Mesenchymal stem cell (in vitro differentiated cells and primary cell): ENCODE results near the gene STX3.
"Not testable (repeated sequence)": the region's sequence is repeated elsewhere in the genome, so short reads cannot be mapped to it uniquely, and the experiment has no call there.

Experiments used
- DNase-seq: peaks from one replicate; pipeline ENCODE4 v3.0.0-alpha.2; 2013
- H2AFZ ChIP-seq: one replicate; pipeline ENCODE4 v1.6.1; 2013; ENCODE audit warnings: low read depth, mild to moderate bottlenecking, control low read depth, inconsistent platforms, low read length, moderate library complexity
- H2AK5ac ChIP-seq: 2 replicates; pipeline ENCODE4 v1.6.1; 2013; ENCODE audit warnings: low read length, moderate library complexity, mild to moderate bottlenecking, inconsistent platforms; ENCODE audit not compliant: severe bottlenecking
- H2BK120ac ChIP-seq: one replicate; pipeline ENCODE4 v1.6.1; 2013; ENCODE audit warnings: low read depth, mild to moderate bottlenecking, inconsistent platforms, low read length, moderate library complexity
- H2BK12ac ChIP-seq, 2 experiments: one replicate each; pipeline ENCODE4 v1.6.1; 2013; ENCODE audit warnings: inconsistent platforms in 2 of 2, low read length in 2 of 2, mild to moderate bottlenecking in 2 of 2, moderate library complexity in 2 of 2, control low read depth in 1 of 2
- H2BK15ac ChIP-seq: one replicate; pipeline ENCODE4 v1.6.1; 2013; ENCODE audit warnings: mild to moderate bottlenecking, low read depth, inconsistent platforms; ENCODE audit not compliant: poor library complexity, severe bottlenecking
- H2BK5ac ChIP-seq: 2 replicates; pipeline ENCODE4 v1.6.1; 2013; ENCODE audit warnings: low read depth, mild to moderate bottlenecking, low read length, control low read depth, inconsistent platforms; ENCODE audit not compliant: poor library complexity, severe bottlenecking
- H3K14ac ChIP-seq, 2 experiments: one replicate each; pipeline ENCODE4 v1.6.1; 2013; ENCODE audit warnings: inconsistent platforms in 2 of 2, low read length in 2 of 2, control low read depth in 1 of 2, mild to moderate bottlenecking in 1 of 2, moderate library complexity in 1 of 2
- H3K18ac ChIP-seq, 2 experiments: one replicate each; pipeline ENCODE4 v1.6.1; 2013; ENCODE audit warnings: inconsistent platforms in 2 of 2, low read length in 2 of 2, control low read depth in 1 of 2, low read depth in 1 of 2, mild to moderate bottlenecking in 1 of 2
- H3K23ac ChIP-seq, 2 experiments: one replicate each; pipeline ENCODE4 v1.6.1; 2013; ENCODE audit warnings: inconsistent platforms in 2 of 2, low read length in 2 of 2, mild to moderate bottlenecking in 2 of 2, moderate library complexity in 2 of 2, control low read depth in 1 of 2
- H3K27ac ChIP-seq: 2 replicates; pipeline ENCODE4 v1.5.1; 2013; ENCODE audit warnings: mild to moderate bottlenecking, moderate library complexity, low read length, control low read depth, inconsistent platforms; ENCODE audit not compliant: poor library complexity, severe bottlenecking
- H3K27me3 ChIP-seq, 2 experiments: 2 replicates each; pipeline versions ENCODE4 v1.6.1 to v1.7.0; 2013; ENCODE audit warnings: low read length in 2 of 2, mild to moderate bottlenecking in 2 of 2, moderate library complexity in 2 of 2, control low read depth in 1 of 2, inconsistent platforms in 1 of 2; ENCODE audit not compliant: control insufficient read depth in 1 of 2, insufficient read depth in 1 of 2
- H3K36me3 ChIP-seq, 2 experiments: 2 replicates each; pipeline versions ENCODE4 v1.6.1 to v1.7.0; 2013; ENCODE audit warnings: low read length in 2 of 2, control low read depth in 1 of 2, inconsistent platforms in 1 of 2, low read depth in 1 of 2, mild to moderate bottlenecking in 1 of 2; ENCODE audit not compliant: insufficient read depth in 2 of 2, control insufficient read depth in 1 of 2
- H3K4ac ChIP-seq, 2 experiments: one replicate each; pipeline ENCODE4 v1.6.1; 2013; ENCODE audit warnings: inconsistent platforms in 2 of 2, low read length in 2 of 2, mild to moderate bottlenecking in 2 of 2, moderate library complexity in 2 of 2, control low read depth in 1 of 2, low read depth in 1 of 2
- H3K4me1 ChIP-seq: 2 replicates; pipeline ENCODE4 v1.6.1; 2013; ENCODE audit warnings: low read depth, low read length, control low read depth; ENCODE audit not compliant: control insufficient read depth, insufficient read depth
- H3K4me2 ChIP-seq: 2 replicates; pipeline ENCODE4 v1.6.1; 2013; ENCODE audit warnings: low read length, mild to moderate bottlenecking, inconsistent platforms; ENCODE audit not compliant: poor library complexity, severe bottlenecking
- H3K4me3 ChIP-seq, 2 experiments: 2 replicates each; pipeline versions ENCODE4 v1.5.1 to v1.7.0; 2013; ENCODE audit warnings: low read length in 2 of 2, mild to moderate bottlenecking in 2 of 2, control low read depth in 1 of 2, low read depth in 1 of 2; ENCODE audit not compliant: insufficient read depth in 1 of 2
- H3K79me1 ChIP-seq: replicated peaks from 2 replicates; pipeline ENCODE4 v1.6.1; 2013; ENCODE audit warnings: mild to moderate bottlenecking, control low read depth, low read length, inconsistent platforms; ENCODE audit not compliant: poor library complexity, severe bottlenecking
- H3K9ac ChIP-seq: 2 replicates; pipeline ENCODE4 v1.7.0; 2013; ENCODE audit warnings: mild to moderate bottlenecking, low read length, moderate library complexity
- H3K9me3 ChIP-seq: 2 replicates; pipeline ENCODE4 v1.7.0; 2013; ENCODE audit warnings: mild to moderate bottlenecking, low read length; ENCODE audit not compliant: control insufficient read depth
- H4K8ac ChIP-seq: one replicate; pipeline ENCODE4 v1.6.1; 2013; ENCODE audit warnings: inconsistent platforms, mild to moderate bottlenecking, low read length, moderate library complexity
- H4K91ac ChIP-seq: one replicate; pipeline ENCODE4 v1.6.1; 2013; ENCODE audit warnings: mild to moderate bottlenecking, low read length, inconsistent platforms
- whole genome bisulfite sequencing: methylation state at CpG from one replicate; pipeline ENCODE4 v1.1.7; 2013; ENCODE audit warnings: mixed read lengths; 5-methylcytosine and 5-hydroxymethylcytosine counted together

The STX3 gene

DNA sequence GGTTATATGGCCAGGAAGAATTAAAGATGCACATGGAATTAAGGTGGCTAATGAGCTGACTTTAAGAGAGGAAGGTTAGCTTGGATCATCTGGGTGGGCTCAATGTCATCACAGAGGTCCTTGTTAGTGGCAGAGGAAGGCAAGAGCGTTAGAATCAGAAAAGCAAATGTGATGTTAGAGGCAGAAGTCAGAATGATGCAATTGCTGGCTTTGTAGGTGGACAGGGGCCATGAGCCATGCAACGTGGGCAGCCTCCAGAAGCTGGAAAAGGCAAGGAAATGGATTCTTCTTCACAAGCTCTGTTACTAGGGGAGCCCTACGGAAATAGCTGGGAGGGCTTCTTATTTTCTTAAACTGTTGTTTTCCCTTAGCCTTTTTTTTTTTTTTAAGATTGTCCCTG lies 92.5 kb downstream of the STX3 start:
- no peak overlapping the region for H2BK15ac ChIP-seq
- H3K14ac ChIP-seq, result no peak overlapping the region
- H3K9ac ChIP-seq, result no peak overlapping the region
- no peak overlapping the region for H4K8ac ChIP-seq
- no peak overlapping the region for H3K27ac ChIP-seq
- H3K18ac ChIP-seq, result no peak overlapping the region
- H2BK12ac ChIP-seq, result no peak overlapping the region
- H3K9me3 ChIP-seq, result no peaks in the 10 kb centered on the region
- 71% methylated on average over 2 of the region's 3 CpGs for WGBS
- no peak for DNase-seq
- H2BK5ac ChIP-seq, result no peak overlapping the region
- no peak overlapping the region for H3K4ac ChIP-seq
- no peak overlapping the region for H3K4me3 ChIP-seq
- no peak overlapping the region for H2AFZ ChIP-seq
- H3K36me3 ChIP-seq, result no peaks in the 10 kb centered on the region
- H2BK120ac ChIP-seq, result no peak overlapping the region
- no peak overlapping the region for H3K23ac ChIP-seq
- H3K79me1 ChIP-seq, result no peaks in the 10 kb centered on the region
- H3K27me3 ChIP-seq, result no peaks in the 10 kb centered on the region
- H2AK5ac ChIP-seq, result no peak overlapping the region
- H3K4me2 ChIP-seq, result no peak overlapping the region
- peaks cover 6% of the 10 kb centered on the region for H3K4me1 ChIP-seq
- H4K91ac ChIP-seq, result no peak overlapping the region

DNA sequence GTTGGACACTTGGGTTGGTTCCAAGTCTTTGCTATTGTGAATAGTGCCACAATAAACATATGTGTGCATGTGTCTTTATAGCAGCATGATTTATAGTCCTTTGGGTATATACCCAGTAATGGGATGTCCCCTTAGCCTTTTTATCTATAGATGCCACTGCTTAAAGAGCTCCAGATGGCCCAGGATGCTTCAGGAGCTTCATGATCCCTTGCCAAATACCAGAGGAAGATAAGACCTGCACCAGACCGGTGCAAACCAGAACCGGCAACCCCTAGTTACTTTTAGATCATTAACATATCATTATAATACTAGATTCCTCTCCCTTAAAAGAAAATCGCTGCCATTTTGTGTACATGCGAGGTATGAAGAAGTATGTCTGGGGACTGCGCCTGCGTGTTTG lies 93.3 kb downstream of the STX3 start:
- not testable (repeated sequence) for H2BK5ac ChIP-seq, H3K23ac ChIP-seq, H2AFZ ChIP-seq, H3K4me3 ChIP-seq, H3K4me2 ChIP-seq, H3K27me3 ChIP-seq, DNase-seq, H3K14ac ChIP-seq, H2BK12ac ChIP-seq, H3K79me1 ChIP-seq, H4K8ac ChIP-seq, H2BK120ac ChIP-seq, H3K9me3 ChIP-seq, H3K36me3 ChIP-seq, H4K91ac ChIP-seq, H3K4me1 ChIP-seq, H3K18ac ChIP-seq, H2BK15ac ChIP-seq, H3K9ac ChIP-seq, H3K4ac ChIP-seq
- Histone ChIP-seq H2AK5ac (peak overlapping the region; percentile 69), H3K27ac (peak overlapping the region; percentile 65)
- WGBS, result 91% methylated on average over 6 of the region's 6 CpGs

DNA sequence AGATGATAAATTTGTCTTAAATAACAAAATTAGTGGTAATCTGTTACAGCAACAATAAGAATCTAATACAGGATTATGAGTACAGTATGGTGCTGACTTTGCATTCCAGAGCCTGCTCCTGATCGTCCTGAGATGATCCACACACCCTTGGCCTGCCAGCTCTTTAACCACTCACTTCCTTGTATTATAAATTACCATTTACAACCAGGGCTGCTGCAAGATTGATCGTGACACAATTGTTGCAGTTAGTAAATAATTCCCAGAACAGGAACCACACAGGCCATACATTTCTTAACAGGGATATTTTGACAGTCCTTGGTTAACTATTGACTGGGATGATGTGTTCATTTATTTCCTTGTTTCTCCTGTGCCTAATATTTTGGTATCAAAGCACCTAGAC lies 94.0 kb downstream of the STX3 start:
- Histone ChIP-seq H2BK15ac (no peak overlapping the region), H3K9me3 (no peaks in the 10 kb centered on the region), H2BK12ac (no peak overlapping the region), H3K23ac (no peak overlapping the region), H3K4me2 (no peak overlapping the region), H4K91ac (no peak overlapping the region), H3K14ac (no peak overlapping the region), H2BK5ac (no peak overlapping the region), H3K18ac (no peak overlapping the region), H2AK5ac (no peak overlapping the region), H3K27me3 (no peaks in the 10 kb centered on the region), H3K36me3 (no peaks in the 10 kb centered on the region), H4K8ac (no peak overlapping the region), H3K4me1 (peaks cover 6% of the 10 kb centered on the region), H2AFZ (no peak overlapping the region), H2BK120ac (no peak overlapping the region), H3K4me3 (no peak overlapping the region), H3K79me1 (no peaks in the 10 kb centered on the region), H3K4ac (no peak overlapping the region), H3K9ac (no peak overlapping the region), H3K27ac (peak overlapping the region; percentile 65)
- peak; percentile 8 for DNase-seq
- whole genome bisulfite sequencing, result 17% methylated on average over 2 of the region's 2 CpGs

DNA sequence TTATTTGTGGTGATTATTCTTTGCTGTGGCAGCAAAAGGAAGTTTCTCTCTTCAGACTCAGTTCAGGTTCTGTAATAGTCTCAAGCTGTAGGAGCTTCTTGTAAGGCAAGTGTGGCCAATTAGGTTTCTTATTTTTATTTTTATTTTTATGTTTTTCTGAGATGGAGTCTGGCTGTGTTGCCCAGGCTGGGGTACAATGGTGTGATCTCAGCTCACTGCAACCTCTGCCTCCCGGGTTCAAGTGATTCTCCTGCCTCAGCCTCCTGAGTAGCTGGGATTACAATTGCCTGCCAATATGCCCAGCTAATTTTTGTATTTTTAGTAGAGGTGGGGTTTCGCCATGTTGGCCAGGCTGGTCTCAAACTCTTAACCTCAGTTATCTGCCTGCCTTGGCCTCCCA lies 94.4 kb downstream of the STX3 start:
- not testable (repeated sequence) for H3K23ac ChIP-seq, H3K14ac ChIP-seq, H2AFZ ChIP-seq, H2BK15ac ChIP-seq, H4K8ac ChIP-seq, H3K36me3 ChIP-seq, H3K9me3 ChIP-seq, H3K4ac ChIP-seq, H2BK5ac ChIP-seq, H3K27me3 ChIP-seq, H2BK120ac ChIP-seq, H2AK5ac ChIP-seq, H3K4me3 ChIP-seq, H2BK12ac ChIP-seq, H3K9ac ChIP-seq, H3K18ac ChIP-seq, H3K79me1 ChIP-seq, DNase-seq, H3K4me2 ChIP-seq, H3K27ac ChIP-seq, H4K91ac ChIP-seq, H3K4me1 ChIP-seq
- WGBS, result 93% methylated on average over 2 of the region's 2 CpGs
